HG03565 (cell line): ENCODE results near the gene EXOSC3.
"Not testable (repeated sequence)": the region's sequence is repeated elsewhere in the genome, so short reads cannot be mapped to it uniquely, and the experiment has no call there.

Experiments
- ATAC-seq: cut with Tn5 transposase; IDR thresholded peaks from one replicate; pipeline ENCODE4 v1.9.1; 2021; ENCODE audit warnings: mild to moderate bottlenecking, moderate library complexity; ENCODE audit not compliant: unreplicated experiment

The EXOSC3 gene

GRCh38 chr9:37776328-37776727, 8.5 kb downstream of the EXOSC3 start:
- ATAC-seq: no peak

DNA sequence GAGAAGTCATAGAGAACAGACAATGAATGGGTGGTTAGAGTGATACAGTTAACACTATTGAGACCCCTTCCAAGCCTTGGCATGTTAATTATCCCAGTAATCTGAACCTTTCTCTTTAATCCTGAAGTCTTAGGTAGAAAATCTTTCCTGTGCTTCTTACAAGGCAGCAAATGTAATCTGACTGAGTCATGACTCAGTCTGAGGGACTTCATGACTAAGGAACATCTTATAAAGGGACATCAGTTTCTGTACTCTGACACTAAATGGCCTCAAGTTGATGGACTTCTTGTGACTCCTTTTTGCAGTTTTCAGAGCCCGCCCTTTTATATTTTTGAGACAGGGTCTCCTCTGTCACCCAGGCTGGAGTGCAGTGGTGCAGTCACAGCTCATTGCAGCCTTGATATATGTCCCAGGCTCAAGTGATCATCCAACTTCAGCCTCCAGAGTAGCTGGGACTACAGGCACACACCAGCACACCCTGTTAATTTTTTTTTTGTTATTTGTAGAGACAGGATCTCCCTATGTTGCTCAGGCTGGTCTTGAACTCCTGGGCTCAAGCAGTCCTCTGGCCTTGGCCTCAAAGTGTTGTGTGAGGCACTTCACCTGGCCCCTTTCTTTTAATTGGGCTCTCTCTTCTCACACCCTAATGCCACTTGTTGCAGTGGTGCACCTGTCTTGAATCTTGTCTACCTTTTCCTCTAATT, 9.5 kb downstream of the EXOSC3 start:
- no peak for ATAC-seq

DNA sequence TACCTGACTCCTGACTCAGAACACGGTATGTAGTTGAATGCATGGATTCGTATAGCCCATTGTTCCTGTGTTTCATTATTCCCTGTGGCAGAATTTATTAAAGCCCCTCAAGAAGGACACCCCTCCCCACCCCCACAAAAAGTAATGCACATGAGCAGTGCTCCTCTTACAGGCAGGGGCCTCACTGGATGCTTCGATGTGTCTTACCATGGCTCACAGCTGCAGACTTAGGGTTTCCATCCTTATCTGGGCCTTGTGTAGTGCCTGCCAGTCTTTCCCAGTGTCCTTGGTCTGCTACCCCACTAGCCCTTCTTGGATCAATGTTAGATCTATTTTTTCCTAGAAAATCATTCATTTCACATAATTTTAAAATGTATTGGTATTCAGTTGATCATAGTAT, 14.9 kb downstream of the EXOSC3 start:
- ATAC-seq: no peak

GRCh38 chr9:37769306-37769705, 15.6 kb downstream of the EXOSC3 start:
- no peak for ATAC-seq

GRCh38 chr9:37765263-37765662, 19.6 kb downstream of the EXOSC3 start:
- not testable (repeated sequence) for ATAC-seq

DNA sequence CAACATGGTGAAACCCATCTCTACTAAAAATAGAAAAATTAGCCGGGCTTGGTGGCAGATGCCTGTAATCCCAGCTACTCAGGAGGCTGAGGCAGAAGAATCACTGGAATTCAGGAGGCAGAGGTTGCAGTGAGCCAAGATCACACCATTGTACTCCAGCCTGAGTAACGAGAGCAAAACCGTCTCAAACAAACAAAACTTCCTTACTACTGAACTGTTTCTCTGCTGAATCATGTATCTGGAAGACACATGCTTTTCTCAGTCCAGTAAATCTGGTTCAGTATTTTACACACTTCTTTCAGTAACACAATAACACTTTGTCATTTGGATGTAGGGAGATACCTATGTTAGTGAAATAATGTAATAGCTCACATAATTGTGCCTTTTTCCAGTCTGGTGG, 23.4 kb downstream of the EXOSC3 start:
- ATAC-seq: no peak

- ATAC-seq: no peak
These were observed 24.3 kb downstream of the EXOSC3 start for GRCh38 chr9:37760416-37761161.

GRCh38 chr9:37758747-37759146, 26.1 kb downstream of the EXOSC3 start:
- ATAC-seq: no peak

DNA sequence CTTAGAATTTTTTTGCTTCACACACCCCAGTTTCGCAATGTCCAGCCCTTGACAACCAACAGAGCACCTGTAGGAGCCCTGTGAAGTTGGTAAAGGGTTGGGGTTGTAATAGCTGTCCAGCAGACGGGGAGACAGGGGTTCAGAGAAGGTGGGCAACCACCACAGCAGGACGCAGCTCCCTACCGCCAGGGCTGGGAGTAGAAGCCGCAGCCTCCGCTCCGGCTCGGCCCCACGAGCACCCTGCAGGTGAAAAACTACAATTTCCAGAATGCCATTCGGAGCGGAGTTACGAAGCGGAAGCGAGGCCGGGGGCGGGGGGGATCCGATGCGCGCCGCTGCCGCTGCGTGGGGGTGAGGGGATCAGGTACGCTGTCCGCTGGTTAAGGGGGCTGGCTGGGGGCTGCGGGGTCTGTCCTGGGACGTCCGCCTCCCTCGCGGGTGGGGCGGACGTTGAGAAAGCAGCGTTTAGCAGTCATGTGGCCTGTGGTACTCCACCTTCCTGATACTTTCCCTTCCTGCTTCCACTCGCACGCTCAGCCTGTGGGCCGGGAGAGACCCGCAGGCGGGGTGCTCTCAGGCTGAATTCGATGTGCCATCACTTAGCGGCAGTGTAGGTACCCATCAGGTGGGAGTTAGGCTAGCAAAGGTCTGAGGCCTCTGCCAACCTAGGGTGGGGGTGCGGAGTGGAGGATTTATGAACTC, 31.2 kb downstream of the EXOSC3 start, which contains the start of gene TRMT10B:
TSS of gene TRMT10B (plus strand) at position 317 of the 702 bp plus-strand sequence. CDS start 8,127 bp downstream, outside the sequence.
- ATAC-seq: peak; percentile 71

DNA sequence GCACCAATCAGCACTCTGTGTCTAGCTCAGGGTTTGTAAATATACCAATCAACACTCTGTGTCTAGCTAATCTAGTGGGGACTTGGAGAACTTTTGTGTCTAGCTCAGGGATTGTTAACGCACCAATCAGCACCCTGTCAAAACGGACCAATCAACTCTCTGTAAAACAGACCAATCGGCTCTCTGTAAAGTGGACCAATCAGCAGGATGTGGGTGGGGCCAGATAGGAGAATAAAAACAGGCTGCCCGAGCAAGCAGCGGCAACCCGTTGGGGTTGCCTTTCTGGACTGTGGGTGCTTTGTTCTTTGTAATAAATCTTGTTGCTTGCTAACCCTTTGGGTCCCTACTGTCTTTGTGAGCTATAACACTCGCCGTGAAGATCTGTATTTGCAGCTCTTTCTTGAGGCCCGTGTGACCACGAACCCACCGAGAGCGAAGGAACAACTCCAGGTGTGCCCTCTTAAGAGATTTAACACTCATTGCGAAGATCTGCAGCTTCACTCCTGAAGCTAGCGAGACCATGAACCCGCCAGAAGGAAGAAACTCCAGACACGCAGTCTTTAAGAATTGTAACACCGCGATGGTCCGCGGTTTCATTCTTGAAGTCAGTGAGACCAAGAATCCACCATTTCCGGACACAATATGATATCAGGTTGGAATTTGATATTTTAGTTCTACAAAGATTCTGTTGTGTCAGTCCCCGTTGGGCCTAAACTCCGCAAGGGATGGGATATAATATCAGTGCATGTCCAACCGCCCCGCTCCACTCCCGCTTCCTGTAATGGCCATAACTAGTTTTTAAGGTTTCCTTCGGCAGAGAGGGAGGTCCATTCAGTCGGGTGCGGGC, 32.0 kb downstream of the EXOSC3 start:
- ATAC-seq: no peak

GRCh38 chr9:37752112-37752511, 32.8 kb downstream of the EXOSC3 start:
- not testable (repeated sequence) for ATAC-seq

GRCh38 chr9:37751704-37752103, 33.2 kb downstream of the EXOSC3 start:
- not testable (repeated sequence) for ATAC-seq

- no peak for ATAC-seq
These were observed 33.7 kb downstream of the EXOSC3 start for GRCh38 chr9:37751186-37751585.

- ATAC-seq: no peak
These were observed 35.7 kb downstream of the EXOSC3 start for GRCh38 chr9:37749129-37749528.

GRCh38 chr9:37747271-37747753, 37.6 kb downstream of the EXOSC3 start:
- ATAC-seq: no peak

- no peak for ATAC-seq
These were observed 38.2 kb downstream of the EXOSC3 start for GRCh38 chr9:37746448-37747270.

DNA sequence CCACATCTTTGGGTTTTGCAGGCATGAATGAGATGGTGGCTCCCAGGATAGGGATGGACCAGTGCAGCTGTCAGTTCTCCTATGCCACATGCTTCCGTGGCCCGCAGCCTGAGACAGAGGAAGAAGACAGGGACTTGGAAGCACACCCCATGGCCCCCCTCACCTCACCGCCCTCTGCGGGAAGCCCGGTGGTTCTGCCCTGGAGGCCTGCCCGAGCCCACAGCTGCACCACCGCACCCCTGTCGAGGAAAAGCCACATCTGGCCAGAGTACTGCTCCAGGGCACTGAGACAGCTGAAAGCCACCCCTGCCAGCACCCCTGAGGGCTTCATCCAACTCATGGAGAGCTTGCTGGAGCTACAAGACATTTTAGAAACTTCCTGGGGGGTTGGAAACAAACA, 38.9 kb downstream of the EXOSC3 start:
- no peak for ATAC-seq

DNA sequence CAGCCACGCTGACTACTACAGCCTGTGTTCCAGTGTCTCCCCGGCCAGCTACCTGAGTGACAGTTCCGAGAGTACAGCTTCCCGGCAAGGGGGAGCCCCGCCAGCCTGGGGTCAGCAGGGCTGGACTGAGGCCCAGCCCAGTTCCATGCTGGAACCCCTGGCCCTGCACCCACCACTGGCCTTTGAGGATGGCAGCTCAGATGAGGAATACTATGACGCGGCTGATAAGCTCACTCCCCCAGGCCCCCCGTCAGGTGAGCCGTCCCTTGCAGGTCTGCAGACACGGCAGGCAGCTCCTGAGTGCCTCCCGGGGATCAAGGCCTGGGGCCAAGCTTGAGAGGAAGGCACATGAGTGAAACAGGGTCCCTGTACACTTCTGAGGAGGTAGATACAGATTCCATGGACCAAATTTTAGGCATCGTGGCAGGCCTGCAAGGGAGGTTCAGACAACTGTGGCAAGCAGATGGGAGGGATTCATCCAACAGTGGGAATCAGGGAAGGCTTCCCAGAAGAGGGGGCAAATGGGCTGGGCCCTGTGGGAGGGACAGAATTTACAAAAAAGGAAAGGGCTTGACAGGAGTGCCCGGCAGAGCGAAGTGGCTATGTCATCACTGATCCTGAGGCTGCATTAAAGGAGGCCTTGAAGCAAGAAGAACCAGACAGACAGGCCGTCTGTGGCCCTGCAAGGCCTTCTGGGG, 44.1 kb downstream of the EXOSC3 start:
- ATAC-seq: no peak

DNA sequence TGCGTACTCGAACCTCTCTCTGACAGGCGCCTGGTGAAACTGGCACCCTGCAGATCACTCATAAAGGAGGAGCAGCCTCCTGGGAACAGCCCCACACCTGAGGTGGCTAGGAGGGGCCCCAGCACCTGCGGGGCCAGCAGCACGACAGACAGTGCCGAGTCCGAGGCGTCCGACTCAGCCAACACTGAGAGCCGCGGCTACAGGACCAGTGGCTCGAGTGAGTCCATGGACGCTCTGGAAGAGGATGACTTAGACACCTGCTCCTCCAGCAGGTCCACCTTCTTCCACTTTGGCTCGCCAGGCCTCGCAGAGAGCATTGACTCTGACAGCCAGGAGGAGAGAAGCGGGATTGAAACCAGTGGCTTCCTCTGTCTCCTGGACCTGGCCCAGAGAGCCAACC, 44.7 kb downstream of the EXOSC3 start:
- ATAC-seq: no peak
